Hepatocyte (in vitro differentiated cells): ENCODE measurements around the gene CACNA1C. TPM values are rescaled to one million over a fixed set of nuclear protein-coding genes. Genes with fewer than 3 reads are reported as not detected.

ENCODE experiments used
- DNase-seq: peaks from one replicate; pipeline ENCODE4 v3.0.0-alpha.2; 2016; ENCODE audit warnings: low spot score
- H2AFZ ChIP-seq: fragments of 200-600 bp; sonication (generic); 2 replicates; pipeline ENCODE4 v1.6.0; 2016; ENCODE audit warnings: antibody characterized with exemption, mild to moderate bottlenecking
- H3K27ac ChIP-seq: fragments of 200-600 bp; sonication (generic); 2 replicates; pipeline ENCODE4 v1.5.1; 2016; ENCODE audit warnings: mild to moderate bottlenecking
- H3K27me3 ChIP-seq: fragments of 200-600 bp; sonication (generic); 2 replicates; pipeline ENCODE4 v1.6.1; 2016
- H3K36me3 ChIP-seq: fragments of 200-600 bp; sonication (generic); replicated peaks from 2 replicates; pipeline ENCODE4 v1.5.1; 2016; ENCODE audit warnings: low read depth; ENCODE audit not compliant: insufficient read depth
- H3K4me1 ChIP-seq: fragments of 200-600 bp; sonication (generic); 2 replicates; pipeline ENCODE4 v1.5.1; 2016; ENCODE audit warnings: mild to moderate bottlenecking, moderate library complexity; ENCODE audit not compliant: insufficient read depth
- H3K4me2 ChIP-seq: fragments of 200-600 bp; sonication (generic); 2 replicates; pipeline ENCODE4 v1.6.0; 2016
- H3K4me3 ChIP-seq: fragments of 200-600 bp; sonication (generic); 2 replicates; pipeline ENCODE4 v1.5.1; 2016; ENCODE audit warnings: mild to moderate bottlenecking
- H3K79me2 ChIP-seq: fragments of 200-600 bp; sonication (generic); 2 replicates; pipeline ENCODE4 v1.6.0; 2017; ENCODE audit warnings: mild to moderate bottlenecking
- H3K9me2 ChIP-seq: fragments of 200-600 bp; sonication (generic); replicated peaks from 2 replicates; pipeline ENCODE4 v1.6.0; 2017; ENCODE audit warnings: mild to moderate bottlenecking; ENCODE audit not compliant: insufficient read depth
- H3K9me3 ChIP-seq: fragments of 200-600 bp; sonication (generic); 2 replicates; pipeline ENCODE4 v1.5.1; 2016; ENCODE audit warnings: low read depth, mild to moderate bottlenecking
- H4K20me1 ChIP-seq: fragments of 200-600 bp; sonication (generic); 2 replicates; pipeline ENCODE4 v1.6.0; 2016; ENCODE audit warnings: mild to moderate bottlenecking; ENCODE audit not compliant: insufficient read depth, poor library complexity, severe bottlenecking
- CTCF ChIP-seq: fragments of 200-600 bp; sonication (generic); IDR thresholded peaks from 2 replicates; pipeline ENCODE4 v1.5.1; 2016; ENCODE audit warnings: antibody characterized with exemption, mild to moderate bottlenecking; ENCODE audit not compliant: poor library complexity
- EZH2 ChIP-seq: fragments of 200-600 bp; sonication (generic); IDR thresholded peaks from 2 replicates; pipeline ENCODE4 v1.6.1; 2016; ENCODE audit warnings: antibody characterized with exemption, mild to moderate bottlenecking, borderline replicate concordance
- EZH2phosphoT487 ChIP-seq: fragments of 200-600 bp; sonication (generic); IDR thresholded peaks from one replicate; pipeline ENCODE4 v1.6.1; 2018; ENCODE audit warnings: antibody characterized with exemption, mild to moderate bottlenecking, low read depth, moderate library complexity; ENCODE audit not compliant: unreplicated experiment, severe bottlenecking
- WGBS: methylation state at CpG from one replicate; pipeline ENCODE4 v1.1.6; 2016; ENCODE audit warnings: low lambda C conversion rate; ENCODE audit errors: missing lambda C conversion rate; 5-methylcytosine and 5-hydroxymethylcytosine counted together
- polyA plus RNA-seq: library from polyadenylated mRNA; unstranded; fragments of >200 nt; fragmentation: Nextera tagmentation; extraction: Ambion mirVana; gene quantifications from 2 replicates; pipeline ENCODE4 v1.2.1, GENCODE V29; 2016
- total RNA-seq: library from RNA; depleted of rRNA; stranded (reverse); fragments of >200 nt; gene quantifications from 2 replicates; pipeline ENCODE4 v1.2.3, GENCODE V29; 2014

CACNA1C gene
- total and polyA plus RNA-seq, 2 experiments from 2014 or later = 3.2 to 4.0 TPM

GRCh38 chr12:2119266-2119665, 66.5 kb downstream of the CACNA1C start:
- H3K27me3 ChIP-seq = no peaks in the 10 kb centered on the region
- H3K79me2 ChIP-seq = no peaks in the 10 kb centered on the region
- H3K9me3 ChIP-seq = no peaks in the 10 kb centered on the region
- H3K9me2 ChIP-seq = no peaks in the 10 kb centered on the region
- H3K4me3 ChIP-seq = no peak overlapping the region
- H3K4me2 ChIP-seq = no peak overlapping the region
- TF ChIP-seq CTCF (no peak), EZH2phosphoT487 (no peak), EZH2 (no peak)
- peak overlapping the region; percentile 3 for H3K27ac ChIP-seq
- DNase-seq = no peak
- no peaks in the 10 kb centered on the region for H3K4me1 ChIP-seq
- H3K36me3 ChIP-seq = no peaks in the 10 kb centered on the region
- no peaks in the 10 kb centered on the region for H4K20me1 ChIP-seq
- no peak overlapping the region for H2AFZ ChIP-seq
- WGBS = 92% methylated on average over 7 of the region's 7 CpGs

GRCh38 chr12:2120982-2121758, 68.4 kb downstream of the CACNA1C start:
- no peaks in the 10 kb centered on the region for H3K27me3 ChIP-seq
- H3K36me3 ChIP-seq = no peaks in the 10 kb centered on the region
- no peaks in the 10 kb centered on the region for H3K4me1 ChIP-seq
- no peaks in the 10 kb centered on the region for H4K20me1 ChIP-seq
- no peak overlapping the region for H3K4me3 ChIP-seq
- TF ChIP-seq EZH2 = no peak
- TF ChIP-seq EZH2phosphoT487 = no peak
- TF ChIP-seq CTCF = no peak
- no peaks in the 10 kb centered on the region for H3K79me2 ChIP-seq
- no peaks in the 10 kb centered on the region for H3K9me2 ChIP-seq
- DNase-seq = no peak
- no peak overlapping the region for H2AFZ ChIP-seq
- 96% methylated on average over 20 of the region's 20 CpGs for WGBS
- no peaks in the 10 kb centered on the region for H3K9me3 ChIP-seq
- no peak overlapping the region for H3K27ac ChIP-seq
- no peak overlapping the region for H3K4me2 ChIP-seq

- 94% methylated on average over 13 of the region's 13 CpGs for WGBS
- Histone ChIP-seq H3K27ac (no peak overlapping the region), H4K20me1 (no peaks in the 10 kb centered on the region), H3K9me2 (no peaks in the 10 kb centered on the region), H3K79me2 (no peaks in the 10 kb centered on the region), H3K4me1 (no peaks in the 10 kb centered on the region), H3K4me3 (no peak overlapping the region), H3K9me3 (no peaks in the 10 kb centered on the region), H2AFZ (no peak overlapping the region), H3K27me3 (no peaks in the 10 kb centered on the region), H3K36me3 (no peaks in the 10 kb centered on the region), H3K4me2 (no peak overlapping the region)
- TF ChIP-seq EZH2 (no peak), CTCF (no peak), EZH2phosphoT487 (no peak)
- DNase-seq = no peak
Measured at GRCh38 chr12:2124466-2125023, 71.8 kb downstream of the CACNA1C start.
